ENCODE results near the gene ANO7.

Gene ANO7

DNA sequence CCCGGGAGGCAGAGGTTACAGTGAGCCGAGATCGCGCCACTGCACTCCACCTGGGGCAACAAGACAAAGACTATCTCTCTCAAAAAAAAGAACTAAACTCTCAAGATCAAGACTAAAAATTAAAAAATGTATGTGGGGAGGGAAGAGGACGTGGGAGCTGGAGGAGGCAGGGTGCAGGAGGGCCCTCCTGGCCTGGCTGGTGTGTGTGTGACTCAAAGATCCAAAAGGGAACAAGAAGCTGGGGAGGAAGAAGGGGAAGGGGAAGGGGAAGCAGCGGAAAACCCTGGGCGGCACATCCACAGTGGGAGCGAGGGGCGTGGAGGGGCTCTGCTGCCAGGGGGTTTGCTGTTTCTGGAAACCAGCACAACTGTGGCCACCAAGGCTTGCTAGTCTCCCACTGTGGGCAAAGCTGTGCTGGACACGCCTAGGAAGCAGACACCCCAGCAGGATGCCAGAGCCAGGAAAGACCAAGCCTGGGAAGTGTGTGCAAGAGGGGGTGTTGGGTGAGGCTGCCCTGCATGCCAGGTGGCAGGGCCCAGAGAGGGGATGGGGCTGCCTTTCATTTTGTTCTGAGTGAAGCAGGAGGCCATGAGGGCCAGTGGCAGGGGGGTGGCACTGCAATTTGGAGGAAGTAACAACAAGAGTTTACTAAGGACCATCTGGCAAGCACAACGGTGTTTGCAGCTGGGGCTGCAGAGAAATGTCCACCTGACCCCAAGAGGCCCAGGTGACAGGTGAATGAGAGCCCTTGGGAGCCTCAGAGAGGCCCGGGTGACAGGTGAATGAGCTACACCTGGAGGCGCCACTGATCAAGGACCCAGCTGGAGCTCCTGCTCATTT lies 44.5 kb downstream of the ANO7 start:
- ATAC-seq, result no peak
- no peak for TF ChIP-seq TOX (CRISPR knock-in tag; IDR thresholded peaks at IDR 0.05; ENCODE audit: borderline replicate concordance)
- no peak for TF ChIP-seq PPARA (CRISPR knock-in tag; IDR thresholded peaks at IDR 0.05; ENCODE audit: borderline replicate concordance)
- TF ChIP-seq SNAI2 (CRISPR knock-in tag; IDR thresholded peaks at IDR 0.05), result no peak
- TF ChIP-seq ARNTL (CRISPR knock-in tag; IDR thresholded peaks at IDR 0.05; ENCODE audit: borderline replicate concordance, low read depth), result no peak
- no peak for TF ChIP-seq BACH2 (CRISPR knock-in tag; IDR thresholded peaks at IDR 0.05; ENCODE audit: borderline replicate concordance)

- no peak for ATAC-seq
- TF ChIP-seq ZC3H10 (CRISPR knock-in tag; IDR thresholded peaks at IDR 0.05) (no peak), GLIS3 (CRISPR knock-in tag; IDR thresholded peaks at IDR 0.05) (no peak), PPARA (CRISPR knock-in tag; IDR thresholded peaks at IDR 0.05; ENCODE audit: borderline replicate concordance) (no peak), PATZ1 (CRISPR knock-in tag; IDR thresholded peaks at IDR 0.05; ENCODE audit: borderline replicate concordance) (no peak), TOX (CRISPR knock-in tag; IDR thresholded peaks at IDR 0.05; ENCODE audit: borderline replicate concordance) (no peak), ZNF8 (CRISPR knock-in tag; IDR thresholded peaks at IDR 0.05) (no peak), OSR1 (CRISPR knock-in tag; IDR thresholded peaks at IDR 0.05) (no peak), BACH2 (CRISPR knock-in tag; IDR thresholded peaks at IDR 0.05; ENCODE audit: borderline replicate concordance) (no peak), TCF4 (CRISPR knock-in tag; IDR thresholded peaks at IDR 0.05; ENCODE audit: borderline replicate concordance) (no peak), ZFP3 (CRISPR knock-in tag; IDR thresholded peaks at IDR 0.05) (no peak), ESRRG (CRISPR knock-in tag; IDR thresholded peaks at IDR 0.05) (no peak), ISL1 (CRISPR knock-in tag; IDR thresholded peaks at IDR 0.05) (no peak), CREB5 (CRISPR knock-in tag; IDR thresholded peaks at IDR 0.05; ENCODE audit: low read depth) (no peak), RARB (CRISPR knock-in tag; IDR thresholded peaks at IDR 0.05) (no peak), ZNF565 (CRISPR knock-in tag; conservative IDR thresholded peaks at IDR 0.05; ENCODE audit: low read depth) (no peak), CSDC2 (CRISPR knock-in tag; IDR thresholded peaks at IDR 0.05) (no peak), ARNTL (CRISPR knock-in tag; IDR thresholded peaks at IDR 0.05; ENCODE audit: borderline replicate concordance, low read depth) (no peak), TSHZ2 (CRISPR knock-in tag; IDR thresholded peaks at IDR 0.05) (no peak), CSRNP3 (CRISPR knock-in tag; IDR thresholded peaks at IDR 0.05) (no peak)
- TF ChIP-seq, protein P1, sequence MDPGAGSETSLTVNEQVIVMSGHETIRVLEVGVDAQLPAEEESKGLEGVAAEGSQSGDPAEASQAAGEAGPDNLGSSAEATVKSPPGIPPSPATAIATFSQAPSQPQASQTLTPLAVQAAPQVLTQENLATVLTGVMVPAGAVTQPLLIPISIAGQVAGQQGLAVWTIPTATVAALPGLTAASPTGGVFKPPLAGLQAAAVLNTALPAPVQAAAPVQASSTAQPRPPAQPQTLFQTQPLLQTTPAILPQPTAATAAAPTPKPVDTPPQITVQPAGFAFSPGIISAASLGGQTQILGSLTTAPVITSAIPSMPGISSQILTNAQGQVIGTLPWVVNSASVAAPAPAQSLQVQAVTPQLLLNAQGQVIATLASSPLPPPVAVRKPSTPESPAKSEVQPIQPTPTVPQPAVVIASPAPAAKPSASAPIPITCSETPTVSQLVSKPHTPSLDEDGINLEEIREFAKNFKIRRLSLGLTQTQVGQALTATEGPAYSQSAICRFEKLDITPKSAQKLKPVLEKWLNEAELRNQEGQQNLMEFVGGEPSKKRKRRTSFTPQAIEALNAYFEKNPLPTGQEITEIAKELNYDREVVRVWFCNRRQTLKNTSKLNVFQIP (CRISPR knock-in tag; IDR thresholded peaks at IDR 0.05; ENCODE audit: borderline replicate concordance, low read depth), result no peak
Measured at GRCh38 chr2:241234066-241234790, 45.8 kb downstream of the ANO7 start.

All from SK-N-SH treated with all-trans-retinoic acid at 6 μM for 48 hours (cell line).